H1 (cell line): ENCODE measurements around the gene RARRES2.
"Not testable (repeated sequence)": the region's sequence is repeated elsewhere in the genome, so short reads cannot be mapped to it uniquely, and the experiment has no call there.

Source experiments
- CEBPB ChIP-seq: IDR thresholded peaks from 2 replicates; pipeline ENCODE4 v1.6.1; 2012; ENCODE audit warnings: low read depth, low read length
- EZH2 ChIP-seq: fragments of 200-600 bp; sonication (generic); IDR thresholded peaks from 2 replicates; pipeline ENCODE4 v1.7.1; 2012; ENCODE audit warnings: low read depth, mild to moderate bottlenecking, moderate library complexity, low read length, inconsistent platforms; ENCODE audit not compliant: severe bottlenecking
- KDM5A ChIP-seq: fragments of 200-600 bp; IDR thresholded peaks from 2 replicates; pipeline ENCODE4 v1.7.1; 2012; ENCODE audit warnings: mild to moderate bottlenecking, low read length, inconsistent platforms, mixed read lengths
- MAFK ChIP-seq: IDR thresholded peaks from 2 replicates; pipeline ENCODE4 v1.6.1; 2012; ENCODE audit warnings: low read depth, mild to moderate bottlenecking, improper control_type of control experiment, low read length
- MAX ChIP-seq: IDR thresholded peaks from 2 replicates; pipeline ENCODE4 v1.6.1; 2012; ENCODE audit warnings: inconsistent platforms
- POLR2A ChIP-seq, 2 experiments: IDR thresholded peaks; 1 replicate in 1 of 2; 2 replicates in 1 of 2; pipeline ENCODE4 v1.6.1; 2011; ENCODE audit warnings: low read depth in 2 of 2, low read length in 2 of 2, mild to moderate bottlenecking in 2 of 2; ENCODE audit errors: control extremely low read depth in 1 of 2
- POLR2AphosphoS5 ChIP-seq: IDR thresholded peaks from 2 replicates; pipeline ENCODE4 v1.6.1; 2011; ENCODE audit warnings: low read depth, low read length
- RAD21 ChIP-seq, 2 experiments: IDR thresholded peaks in 1 of 2; conservative IDR thresholded peaks in 1 of 2; 2 replicates each; pipeline ENCODE4 v1.6.1; 2011; ENCODE audit warnings: low read depth in 2 of 2, low read length in 2 of 2, improper control_type of control experiment in 1 of 2, inconsistent platforms in 1 of 2, mild to moderate bottlenecking in 1 of 2, moderate library complexity in 1 of 2
- USF2 ChIP-seq: IDR thresholded peaks from 2 replicates; pipeline ENCODE4 v1.6.1; 2011; ENCODE audit warnings: low read length, improper control_type of control experiment
- TF ChIP-seq, protein P1 (sequence below), 3 experiments: IDR thresholded peaks; 1 replicate in 2 of 3; 2 replicates in 1 of 3; pipeline versions ENCODE4 v1.5.1 to v1.6.1; 2011; ENCODE audit warnings: low read length in 3 of 3, mild to moderate bottlenecking in 3 of 3, inconsistent platforms in 2 of 3, low read depth in 1 of 3, moderate library complexity in 1 of 3; ENCODE audit not compliant: insufficient read depth in 1 of 3; ENCODE audit errors: control extremely low read depth in 1 of 3

DNA sequence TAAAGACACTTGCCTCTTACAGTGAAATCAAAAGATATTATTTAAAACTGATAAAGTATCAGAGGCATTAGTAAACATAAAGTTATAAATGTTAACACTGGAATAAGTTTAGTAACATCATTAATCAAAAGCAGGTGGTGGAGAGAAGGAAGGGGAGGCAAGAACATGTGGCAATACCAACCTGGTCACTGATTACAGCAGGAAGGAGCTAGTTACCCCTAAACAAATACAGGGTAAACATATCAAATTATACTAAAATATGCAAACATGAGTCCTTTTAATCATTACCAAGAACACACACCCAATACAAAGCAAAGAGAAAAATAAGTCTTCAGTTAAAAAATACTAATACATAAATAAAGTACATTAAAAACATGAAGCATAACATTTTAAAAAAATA, 43.5 kb downstream of the RARRES2 start:
- TF ChIP-seq, protein P1, sequence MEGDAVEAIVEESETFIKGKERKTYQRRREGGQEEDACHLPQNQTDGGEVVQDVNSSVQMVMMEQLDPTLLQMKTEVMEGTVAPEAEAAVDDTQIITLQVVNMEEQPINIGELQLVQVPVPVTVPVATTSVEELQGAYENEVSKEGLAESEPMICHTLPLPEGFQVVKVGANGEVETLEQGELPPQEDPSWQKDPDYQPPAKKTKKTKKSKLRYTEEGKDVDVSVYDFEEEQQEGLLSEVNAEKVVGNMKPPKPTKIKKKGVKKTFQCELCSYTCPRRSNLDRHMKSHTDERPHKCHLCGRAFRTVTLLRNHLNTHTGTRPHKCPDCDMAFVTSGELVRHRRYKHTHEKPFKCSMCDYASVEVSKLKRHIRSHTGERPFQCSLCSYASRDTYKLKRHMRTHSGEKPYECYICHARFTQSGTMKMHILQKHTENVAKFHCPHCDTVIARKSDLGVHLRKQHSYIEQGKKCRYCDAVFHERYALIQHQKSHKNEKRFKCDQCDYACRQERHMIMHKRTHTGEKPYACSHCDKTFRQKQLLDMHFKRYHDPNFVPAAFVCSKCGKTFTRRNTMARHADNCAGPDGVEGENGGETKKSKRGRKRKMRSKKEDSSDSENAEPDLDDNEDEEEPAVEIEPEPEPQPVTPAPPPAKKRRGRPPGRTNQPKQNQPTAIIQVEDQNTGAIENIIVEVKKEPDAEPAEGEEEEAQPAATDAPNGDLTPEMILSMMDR (IDR thresholded peaks at IDR 0.05; ENCODE audit: control extremely low read depth in 1 of 3, insufficient read depth in 1 of 3, low read depth in 1 of 3, low read length in 3 of 3), result not testable (repeated sequence)
- not testable (repeated sequence) for TF ChIP-seq POLR2A (IDR thresholded peaks at IDR 0.05; ENCODE audit: control extremely low read depth in 1 of 2, low read depth in 2 of 2, low read length in 2 of 2); USF2; MAX; CEBPB; EZH2; POLR2AphosphoS5; RAD21 (IDR thresholded peaks at IDR 0.05 in 1 of 2, conservative IDR thresholded peaks at IDR 0.05 in 1 of 2; ENCODE audit: low read depth in 2 of 2, low read length in 2 of 2); MAFK; KDM5A
